ENCODE results near the gene FOXP4.

DNA sequence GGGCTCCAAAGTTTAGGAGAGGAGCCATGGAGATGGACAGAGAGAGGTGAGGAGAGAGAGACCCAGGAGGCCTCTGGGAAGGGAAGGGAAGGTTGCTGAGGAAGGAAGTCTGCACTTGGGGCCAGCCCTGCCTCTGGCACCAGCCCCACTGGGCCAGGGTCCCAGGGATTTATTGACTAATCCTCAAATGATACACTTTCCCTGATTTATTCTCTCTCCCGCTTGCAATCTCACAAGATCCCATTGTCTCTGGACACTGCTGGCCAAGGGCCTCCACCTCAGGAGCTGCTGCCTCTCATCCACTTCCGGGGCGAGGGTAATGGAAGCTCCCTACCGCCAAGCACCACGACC lies 43.6 kb upstream of the FOXP4 start:
- TF ChIP-seq CTCF (IDR thresholded peaks at IDR 0.05) = no peak
- no peak for TF ChIP-seq EP300 (IDR thresholded peaks at IDR 0.05)
- no peak for TF ChIP-seq POLR2A (IDR thresholded peaks at IDR 0.05; ENCODE audit: low read depth)
- no peak for TF ChIP-seq POLR2AphosphoS5 (IDR thresholded peaks at IDR 0.05)
